OCI-LY1 (cell line): Measurements from ENCODE around the gene MRAS.

Experiments
- H2AFZ ChIP-seq: fragments of 200-600 bp; sonication (generic), shearing (Covaris generic); 2 replicates; pipeline ENCODE4 v1.6.0; 2014; ENCODE audit warnings: antibody characterized with exemption, mild to moderate bottlenecking, low read length
- H3F3A ChIP-seq: fragments of 200-600 bp; sonication (generic), shearing (Covaris generic); 2 replicates; pipeline ENCODE4 v1.6.0; 2014; ENCODE audit warnings: mild to moderate bottlenecking, antibody characterized with exemption, low read length, moderate library complexity; ENCODE audit not compliant: insufficient read depth
- H3K27ac ChIP-seq: fragments of 200-600 bp; sonication (generic); 2 replicates; pipeline ENCODE4 v1.5.1; 2014; ENCODE audit warnings: low read length, mixed run types, mild to moderate bottlenecking, low read depth; ENCODE audit not compliant: poor library complexity, severe bottlenecking
- H3K27me3 ChIP-seq: fragments of 200-600 bp; sonication (generic); 2 replicates; pipeline ENCODE4 v1.6.0; 2014; ENCODE audit warnings: antibody characterized with exemption, mild to moderate bottlenecking, low read length, moderate library complexity; ENCODE audit not compliant: insufficient read depth
- H3K36me3 ChIP-seq: fragments of 200-600 bp; sonication (generic); 2 replicates; pipeline ENCODE4 v1.6.1; 2014; ENCODE audit warnings: mild to moderate bottlenecking, antibody characterized with exemption, low read length, moderate library complexity, mixed read lengths; ENCODE audit not compliant: insufficient read depth
- H3K4me1 ChIP-seq: fragments of 200-600 bp; sonication (generic); 2 replicates; pipeline ENCODE4 v1.5.1; 2014; ENCODE audit warnings: mild to moderate bottlenecking, low read length, moderate library complexity; ENCODE audit not compliant: insufficient read depth, severe bottlenecking
- H3K4me2 ChIP-seq: fragments of 200-600 bp; sonication (generic), shearing (Covaris generic); 2 replicates; pipeline ENCODE4 v1.6.1; 2014; ENCODE audit warnings: low read length
- H3K4me3 ChIP-seq: fragments of 200-600 bp; sonication (generic); 2 replicates; pipeline ENCODE4 v1.5.1; 2014; ENCODE audit warnings: low read length, low read depth, mild to moderate bottlenecking, mixed read lengths; ENCODE audit not compliant: poor library complexity, severe bottlenecking
- H3K79me2 ChIP-seq: fragments of 200-600 bp; shearing (Covaris generic); 2 replicates; pipeline ENCODE4 v1.6.1; 2016; ENCODE audit warnings: mixed run types, low read length, mixed read lengths; ENCODE audit not compliant: insufficient read depth
- H3K9ac ChIP-seq: fragments of 200-600 bp; sonication (generic), shearing (Covaris generic); 2 replicates; pipeline ENCODE4 v1.6.1; 2014; ENCODE audit warnings: mild to moderate bottlenecking, low read length, mixed read lengths
- H3K9me2 ChIP-seq: fragments of 200-600 bp; sonication (generic), shearing (Covaris generic); 2 replicates; pipeline ENCODE4 v1.6.1; 2014; ENCODE audit warnings: low read depth, mild to moderate bottlenecking, low read length, mixed read lengths
- H3K9me3 ChIP-seq: fragments of 200-600 bp; shearing (Covaris generic); 2 replicates; pipeline ENCODE4 v1.6.1; 2014; ENCODE audit warnings: low read length, mixed read lengths
- H4K20me1 ChIP-seq: fragments of 200-600 bp; sonication (generic), shearing (Covaris generic); 2 replicates; pipeline ENCODE4 v1.6.0; 2016; ENCODE audit warnings: mild to moderate bottlenecking, low read length; ENCODE audit not compliant: insufficient read depth
- CTCF ChIP-seq: fragments of 200-600 bp; sonication (generic), shearing (Covaris generic); IDR thresholded peaks from 2 replicates; pipeline ENCODE4 v1.5.1; 2017; ENCODE audit warnings: mild to moderate bottlenecking, antibody characterized with exemption, low read length, moderate library complexity, mixed read lengths
- EZH2 ChIP-seq: fragments of 200-600 bp; sonication (generic), shearing (Covaris generic); IDR thresholded peaks from 2 replicates; pipeline ENCODE4 v1.8.0; 2017; ENCODE audit warnings: borderline replicate concordance, mixed run types, mild to moderate bottlenecking, antibody characterized with exemption, low read length, moderate library complexity, mixed read lengths

Gene MRAS

GRCh38 chr3:138328341-138328740 lies 20.0 kb upstream of the MRAS start:
- Histone ChIP-seq H3K9me3 (no peaks in the 10 kb centered on the region), H2AFZ (no peak overlapping the region), H3K27me3 (no peaks in the 10 kb centered on the region), H4K20me1 (no peaks in the 10 kb centered on the region), H3K4me3 (peak overlapping the region; percentile 67), H3K27ac (no peak overlapping the region), H3K4me1 (peaks cover 13% of the 10 kb centered on the region), H3K4me2 (peak overlapping the region; percentile 83), H3K36me3 (no peaks in the 10 kb centered on the region), H3K9ac (peak overlapping the region; percentile 2; the same call in 1 of the 2 replicates), H3K9me2 (no peaks in the 10 kb centered on the region), H3F3A (peaks cover 5% of the 10 kb centered on the region; the same call in 1 of the 2 replicates), H3K79me2 (no peaks in the 10 kb centered on the region)
- TF ChIP-seq EZH2 (no peak), CTCF (peak; percentile 69)

GRCh38 chr3:138329127-138329983 lies 19.0 kb upstream of the MRAS start, which contains the start of gene NME9:
NME9 (minus strand) TSS chr3:138329851; CDS start chr3:138329335, 516 bp downstream.
- Histone ChIP-seq H3K4me3 (peak within 1 kb of the TSS; percentile 67), H3K79me2 (no peaks in the 10 kb centered on the region), H3K27me3 (no peaks in the 10 kb centered on the region), H3K9me3 (no peaks in the 10 kb centered on the region), H3K36me3 (no peaks in the 10 kb centered on the region), H3K27ac (no peak within 1 kb of the TSS), H3K9me2 (no peaks in the 10 kb centered on the region), H3K4me1 (peaks cover 13% of the 10 kb centered on the region), H4K20me1 (no peaks in the 10 kb centered on the region), H3K4me2 (peak within 1 kb of the TSS; percentile 83), H3K9ac (peak within 1 kb of the TSS; percentile 61), H2AFZ (peak within 1 kb of the TSS; percentile 51; the same call in 1 of the 2 replicates), H3F3A (peaks cover 5% of the 10 kb centered on the region; the same call in 1 of the 2 replicates)
- TF ChIP-seq CTCF (peak; percentile 89), EZH2 (no peak)

GRCh38 chr3:138329984-138330293 lies 18.4 kb upstream of the MRAS start:
- TF ChIP-seq EZH2 (no peak), CTCF (no peak)
- H3F3A ChIP-seq, result peaks cover 5% of the 10 kb centered on the region; the same call in 1 of the 2 replicates
- no peak overlapping the region for H2AFZ ChIP-seq
- no peaks in the 10 kb centered on the region for H3K9me2 ChIP-seq
- H3K36me3 ChIP-seq, result no peaks in the 10 kb centered on the region
- no peaks in the 10 kb centered on the region for H4K20me1 ChIP-seq
- no peaks in the 10 kb centered on the region for H3K27me3 ChIP-seq
- no peak overlapping the region for H3K27ac ChIP-seq
- no peak overlapping the region for H3K9ac ChIP-seq
- H3K4me2 ChIP-seq, result peak overlapping the region; percentile 83
- H3K9me3 ChIP-seq, result no peaks in the 10 kb centered on the region
- H3K4me1 ChIP-seq, result peaks cover 13% of the 10 kb centered on the region
- peak overlapping the region; percentile 67 for H3K4me3 ChIP-seq
- H3K79me2 ChIP-seq, result no peaks in the 10 kb centered on the region
